ENCODE data around the gene C4orf17.
"Not testable (repeated sequence)": the region's sequence is repeated elsewhere in the genome, so short reads cannot be mapped to it uniquely, and the experiment has no call there.

The C4orf17 gene

GRCh38 chr4:99510721-99511120, at the start of gene C4orf17:
Gene C4orf17 (plus strand): TSS chr4:99511021. CDS start chr4:99513082, 2,061 bp downstream.
- no peak for FAIRE-seq

DNA sequence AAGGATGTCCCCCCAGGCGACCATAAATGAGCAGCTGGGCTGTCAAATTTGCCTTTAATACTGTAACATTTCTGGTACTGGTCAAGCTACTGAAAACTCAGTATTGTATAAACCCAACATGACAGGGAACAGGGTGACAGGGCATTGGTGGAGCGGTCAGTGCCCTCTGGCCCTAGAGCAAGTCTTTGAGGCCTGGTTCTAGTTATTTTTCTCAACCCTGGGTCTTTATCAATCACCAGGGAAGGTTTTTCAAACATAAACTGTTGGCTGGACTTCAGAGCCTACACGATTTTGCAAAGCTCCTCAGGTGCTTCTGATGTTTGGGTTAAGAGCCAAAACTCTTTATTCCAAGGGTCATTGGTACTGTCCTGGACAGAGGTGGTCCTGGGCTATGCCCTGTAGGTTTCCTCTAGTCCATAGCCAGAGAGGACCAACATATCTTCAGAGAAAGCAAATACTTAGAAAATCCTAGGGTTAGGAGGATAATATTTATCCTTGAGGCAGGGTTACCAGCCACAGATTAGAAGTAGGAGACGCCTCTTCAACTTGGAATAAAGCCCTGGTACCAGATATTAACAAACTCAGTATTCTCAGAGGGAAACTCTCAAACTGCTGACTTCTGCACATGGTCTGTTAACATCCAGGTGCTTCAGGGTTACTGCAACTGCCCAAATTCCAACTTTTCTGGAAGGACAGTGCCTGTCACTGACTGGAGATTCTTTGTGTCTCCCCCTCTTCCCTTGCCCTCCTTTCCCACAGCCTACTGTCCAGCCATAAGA, 49.0 kb upstream of the C4orf17 start:
- no peak for FAIRE-seq

GRCh38 chr4:99462875-99463464, 47.9 kb upstream of the C4orf17 start:
- FAIRE-seq: peak; percentile 77

GRCh38 chr4:99463566-99463965, 47.3 kb upstream of the C4orf17 start:
- no peak for FAIRE-seq

DNA sequence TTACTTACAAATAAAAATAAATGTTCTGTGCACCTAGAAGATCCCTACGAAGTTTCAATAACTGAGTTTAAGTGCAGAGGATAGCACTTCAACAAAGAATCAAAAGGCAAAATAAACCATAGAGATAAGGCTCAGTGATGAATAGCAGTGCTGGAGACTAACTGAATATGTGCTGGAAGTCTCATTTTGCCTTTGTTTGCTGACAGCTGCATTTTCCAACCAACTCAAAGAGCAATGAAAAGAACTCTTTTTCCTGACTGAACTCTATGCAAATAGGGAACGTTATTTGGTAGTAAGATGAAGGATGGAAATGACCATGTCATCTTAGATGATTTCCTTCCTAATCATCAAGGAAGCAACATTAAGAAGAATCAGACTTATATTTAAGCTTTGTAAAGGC, 42.9 kb upstream of the C4orf17 start:
- no peak for FAIRE-seq

DNA sequence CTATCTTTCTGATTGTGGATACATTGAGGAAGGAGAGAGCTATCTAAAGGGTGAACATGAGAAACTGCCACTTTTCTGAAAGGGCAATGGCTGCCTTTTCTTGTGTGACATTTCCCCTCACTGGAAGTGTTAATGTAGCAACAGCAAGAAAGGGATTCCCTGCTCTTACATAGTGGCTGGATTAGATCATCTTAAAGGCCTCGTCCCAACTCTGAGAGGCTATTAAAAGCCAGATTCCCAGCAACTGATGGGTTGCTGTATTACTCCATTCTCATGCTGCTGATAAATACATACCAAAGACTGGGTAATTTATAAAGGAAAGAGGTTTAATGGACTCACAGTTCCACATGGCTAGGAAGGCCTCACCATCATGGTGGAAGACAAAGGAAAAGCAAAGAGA, 41.9 kb upstream of the C4orf17 start:
- FAIRE-seq: no peak

DNA sequence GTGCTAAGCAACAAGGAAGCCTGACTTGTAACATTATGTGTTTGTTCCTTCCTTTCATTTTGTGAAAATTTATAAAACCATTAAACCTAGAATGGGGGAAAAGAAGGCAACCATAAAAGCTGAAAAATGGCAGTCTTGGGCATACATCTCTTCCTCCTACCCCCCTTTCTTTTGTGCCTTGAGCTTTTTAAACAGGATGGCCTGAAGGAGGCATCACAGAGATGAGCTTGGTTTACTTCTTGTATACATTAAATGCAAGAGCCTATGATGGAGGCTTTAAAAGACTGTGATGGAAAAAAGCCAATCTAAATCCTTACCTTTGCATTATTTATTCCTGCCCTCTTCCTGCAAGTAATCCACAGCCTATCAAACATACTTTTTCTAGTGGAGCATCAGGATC, 39.5 kb upstream of the C4orf17 start:
- no peak for FAIRE-seq

- no peak for FAIRE-seq
Measured at GRCh38 chr4:99471896-99472295, 38.9 kb upstream of the C4orf17 start.

- no peak for FAIRE-seq
Measured at GRCh38 chr4:99473131-99473530, 37.7 kb upstream of the C4orf17 start.

DNA sequence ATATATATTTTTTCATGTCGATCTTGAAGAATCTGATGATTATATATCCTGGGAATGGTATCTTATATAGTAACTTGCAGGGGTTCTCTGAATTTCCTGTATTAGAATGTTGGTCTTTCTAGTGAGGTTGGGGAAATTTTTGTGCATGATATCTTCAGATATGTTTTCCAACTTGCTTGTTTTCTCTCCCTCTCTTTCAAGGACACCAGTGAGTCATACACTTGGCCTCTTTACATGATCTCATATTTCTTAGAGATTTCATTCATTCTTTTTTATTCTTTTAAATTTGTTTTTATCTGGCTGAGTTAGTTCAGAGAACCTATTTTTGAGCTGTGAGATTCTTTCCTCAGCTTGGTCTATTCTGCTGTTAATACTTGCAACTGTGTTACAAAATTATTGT, 27.2 kb upstream of the C4orf17 start:
- FAIRE-seq: no peak

DNA sequence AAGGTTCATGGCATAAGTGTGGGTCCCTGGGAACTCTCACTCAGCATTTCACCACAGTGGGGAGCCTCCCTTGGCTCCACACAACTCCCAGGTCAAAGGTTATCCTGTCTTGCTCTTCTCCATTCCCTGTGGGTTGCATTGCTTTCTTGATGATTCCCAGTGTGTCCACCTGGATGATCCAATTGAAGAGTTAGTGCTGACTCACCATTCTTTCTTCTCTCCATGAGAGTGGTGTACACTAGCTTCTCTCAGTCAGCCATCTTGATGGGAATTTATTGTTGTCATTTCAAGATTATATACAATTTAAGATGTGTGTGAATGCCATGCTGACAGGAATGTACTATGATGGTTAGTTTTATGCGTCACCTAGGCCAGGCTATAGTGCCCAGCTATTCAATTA, 25.6 kb upstream of the C4orf17 start:
- FAIRE-seq: no peak

- FAIRE-seq: not testable (repeated sequence)
Measured at GRCh38 chr4:99486648-99487047, 24.2 kb upstream of the C4orf17 start.

GRCh38 chr4:99490286-99490685, 20.5 kb upstream of the C4orf17 start:
- FAIRE-seq: no peak

- no peak for FAIRE-seq
Measured at GRCh38 chr4:99504804-99505502, 5.9 kb upstream of the C4orf17 start.

DNA sequence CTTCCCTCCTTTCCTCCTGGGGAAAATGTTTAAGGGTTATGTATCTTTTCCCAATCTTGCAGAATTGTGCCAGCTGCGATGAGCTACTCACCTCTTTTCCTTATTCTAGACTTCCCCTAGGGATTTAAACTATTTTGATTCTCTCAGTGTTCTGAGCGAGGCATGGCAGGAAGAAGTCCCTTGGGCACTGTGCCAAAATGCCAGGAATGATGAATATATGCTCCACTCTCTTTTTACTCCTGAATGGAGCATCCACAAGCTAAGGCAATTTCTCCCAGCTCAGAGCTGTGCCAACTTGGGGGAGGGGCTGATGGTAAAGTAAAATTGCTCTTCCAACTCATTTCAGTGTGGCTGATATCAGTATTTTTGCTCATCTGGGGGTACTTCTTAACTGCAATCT, 4.0 kb upstream of the C4orf17 start:
- no peak for FAIRE-seq

DNA sequence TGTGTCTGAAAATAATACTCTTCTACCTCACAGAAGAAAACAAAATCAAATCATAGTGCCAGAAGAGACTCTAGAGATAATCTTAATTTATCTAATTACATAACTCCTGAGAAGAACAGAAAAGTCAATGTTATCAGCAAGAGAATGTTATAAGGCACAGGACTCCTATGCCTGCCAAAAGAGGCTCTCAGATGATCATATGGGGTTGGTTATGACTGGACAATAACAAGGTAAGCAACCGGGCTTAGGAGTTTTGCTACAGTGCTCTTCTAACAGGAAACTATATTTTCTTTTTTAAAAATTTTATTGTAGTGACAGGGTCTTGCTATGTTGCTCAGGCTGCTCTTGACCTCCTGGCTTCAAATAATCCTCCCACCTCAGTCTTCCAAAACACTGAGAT, 3.5 kb upstream of the C4orf17 start:
- no peak for FAIRE-seq

- FAIRE-seq: no peak
Measured at GRCh38 chr4:99507762-99508161, 3.1 kb upstream of the C4orf17 start.

DNA sequence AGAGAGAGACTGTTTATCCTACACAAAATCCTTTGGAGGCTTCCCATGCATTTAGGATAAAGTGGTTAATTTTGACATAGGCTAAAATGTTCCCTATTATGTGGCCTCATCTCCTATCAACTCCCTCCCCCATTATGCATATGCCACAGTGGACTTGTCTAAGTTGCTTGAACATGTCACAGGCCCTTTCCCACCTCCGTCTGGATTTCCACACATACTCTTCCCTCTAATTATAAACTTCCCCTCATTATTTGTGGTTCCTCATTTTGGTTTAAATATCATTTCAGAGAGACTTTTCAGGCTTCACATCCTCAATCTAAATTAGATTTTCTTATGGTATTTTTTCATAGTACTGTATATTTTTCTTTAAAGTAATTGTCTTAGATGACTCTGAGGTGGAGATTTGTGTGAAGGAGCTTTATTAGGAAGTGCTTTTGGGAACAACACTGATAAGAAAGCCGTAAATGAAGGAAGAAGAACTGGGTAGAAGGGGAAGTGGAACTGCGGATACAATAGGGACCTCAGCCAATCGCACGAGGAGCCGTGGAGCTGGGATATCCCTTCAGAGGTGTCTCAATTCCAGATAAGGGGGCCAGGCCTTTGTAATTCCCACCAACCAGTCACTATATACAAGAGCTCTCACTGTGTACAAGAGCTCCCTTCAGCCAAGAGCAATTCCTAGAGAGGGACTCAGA, 7.9 kb downstream of the C4orf17 start:
- FAIRE-seq: no peak

- FAIRE-seq: no peak
Measured at GRCh38 chr4:99529228-99529627, 18.4 kb downstream of the C4orf17 start.

DNA sequence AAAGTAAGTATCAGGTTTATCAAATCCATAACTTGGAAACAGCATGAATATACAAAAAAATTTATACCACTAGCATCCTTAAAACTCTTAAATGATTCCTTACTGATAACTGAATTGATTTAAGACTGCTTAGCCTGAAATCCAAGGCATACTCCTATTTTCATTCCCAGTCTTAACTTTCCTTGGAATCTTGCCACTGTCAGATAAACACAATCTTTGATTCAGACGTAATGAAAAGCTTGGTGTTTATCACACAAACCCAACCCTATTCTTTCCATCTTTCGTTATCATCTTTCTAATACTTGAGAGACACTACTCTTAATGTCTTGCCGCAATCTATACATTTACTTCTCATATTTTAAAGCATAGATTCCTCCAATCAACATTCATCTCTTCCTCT, 19.1 kb downstream of the C4orf17 start:
- no peak for FAIRE-seq

- FAIRE-seq: not testable (repeated sequence)
Measured at GRCh38 chr4:99534699-99535098, 23.9 kb downstream of the C4orf17 start.

GRCh38 chr4:99536271-99536670, 25.4 kb downstream of the C4orf17 start:
- FAIRE-seq: no peak

DNA sequence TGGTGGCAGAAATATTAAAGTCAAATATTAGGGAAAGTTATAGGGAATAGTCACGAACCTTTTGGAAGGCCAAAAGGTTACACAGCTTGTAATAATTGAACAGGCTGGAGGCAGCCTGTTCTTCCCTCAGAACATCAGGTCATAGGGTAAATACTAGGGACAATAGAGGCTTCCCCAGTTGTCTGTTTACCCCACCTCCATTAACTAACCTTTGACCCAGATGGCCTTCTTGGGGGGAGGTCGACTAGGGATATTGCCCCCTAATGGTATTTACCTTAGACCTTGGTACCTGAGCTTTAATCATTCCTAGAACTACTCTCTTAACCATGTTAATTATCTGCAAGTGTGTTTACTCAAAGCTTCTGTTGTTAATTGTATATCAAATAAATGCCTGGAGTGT, 26.0 kb downstream of the C4orf17 start:
- FAIRE-seq: no peak

Measured in endometrium (tissue), 2 donors.